HEK293T (cell line): ENCODE data around the gene MAML2.

Experiments
- ARNT ChIP-seq: fragments of 450-650 bp; IDR thresholded peaks from 2 replicates; pipeline ENCODE4 v1.6.1; 2017; ENCODE audit warnings: mild to moderate bottlenecking
- BHLHE40 ChIP-seq: fragments of 450-650 bp; IDR thresholded peaks from 2 replicates; pipeline ENCODE4 v1.6.1; 2016; ENCODE audit warnings: mild to moderate bottlenecking, moderate library complexity, borderline replicate concordance
- FOXA1 ChIP-seq: fragments of 450-650 bp; IDR thresholded peaks from 2 replicates; pipeline ENCODE4 v1.6.1; 2016; ENCODE audit warnings: mild to moderate bottlenecking
- FOXM1 ChIP-seq: fragments of 450-650 bp; IDR thresholded peaks from 2 replicates; pipeline ENCODE4 v1.6.1; 2017; ENCODE audit warnings: mild to moderate bottlenecking, borderline replicate concordance
- LEF1 ChIP-seq: fragments of 450-650 bp; IDR thresholded peaks from 2 replicates; pipeline ENCODE4 v1.6.1; 2017; ENCODE audit warnings: mild to moderate bottlenecking, borderline replicate concordance
- NFRKB ChIP-seq: fragments of 450-650 bp; IDR thresholded peaks from 2 replicates; pipeline ENCODE4 v1.6.1; 2016; ENCODE audit warnings: mild to moderate bottlenecking, moderate library complexity
- SP1 ChIP-seq: fragments of 450-650 bp; IDR thresholded peaks from 2 replicates; pipeline ENCODE4 v1.6.1; 2017
- TF ChIP-seq, protein P1 (sequence below): fragments of 450-650 bp; IDR thresholded peaks from 2 replicates; pipeline ENCODE4 v1.6.1; 2016

GRCh38 chr11:96228910-96229309, 114.1 kb downstream of the MAML2 start:
- TF ChIP-seq BHLHE40, result no peak
- no peak for TF ChIP-seq FOXM1
- no peak for TF ChIP-seq FOXA1
- no peak for TF ChIP-seq ARNT
- no peak for TF ChIP-seq NFRKB
- TF ChIP-seq LEF1, result no peak
- no peak for TF ChIP-seq SP1
- TF ChIP-seq, protein P1, sequence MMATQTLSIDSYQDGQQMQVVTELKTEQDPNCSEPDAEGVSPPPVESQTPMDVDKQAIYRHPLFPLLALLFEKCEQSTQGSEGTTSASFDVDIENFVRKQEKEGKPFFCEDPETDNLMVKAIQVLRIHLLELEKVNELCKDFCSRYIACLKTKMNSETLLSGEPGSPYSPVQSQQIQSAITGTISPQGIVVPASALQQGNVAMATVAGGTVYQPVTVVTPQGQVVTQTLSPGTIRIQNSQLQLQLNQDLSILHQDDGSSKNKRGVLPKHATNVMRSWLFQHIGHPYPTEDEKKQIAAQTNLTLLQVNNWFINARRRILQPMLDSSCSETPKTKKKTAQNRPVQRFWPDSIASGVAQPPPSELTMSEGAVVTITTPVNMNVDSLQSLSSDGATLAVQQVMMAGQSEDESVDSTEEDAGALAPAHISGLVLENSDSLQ, result no peak
